HG03097 (cell line): Measurements from ENCODE around the gene CHID1.

ENCODE experiments used
- ATAC-seq: cut with Tn5 transposase; IDR thresholded peaks from one replicate; pipeline ENCODE4 v1.9.1; 2021; ENCODE audit not compliant: unreplicated experiment, low FRiP score

CHID1 gene

GRCh38 chr11:853682-854448 lies 56.7 kb downstream of the CHID1 start:
- no peak for ATAC-seq

- no peak for ATAC-seq
These were observed 57.8 kb downstream of the CHID1 start for GRCh38 chr11:852762-853161.

GRCh38 chr11:850775-851763 lies 59.5 kb downstream of the CHID1 start:
- ATAC-seq, result no peak

GRCh38 chr11:849951-850774 lies 60.4 kb downstream of the CHID1 start:
- no peak for ATAC-seq

GRCh38 chr11:849104-849824 lies 61.3 kb downstream of the CHID1 start:
- ATAC-seq, result no peak

GRCh38 chr11:848380-848931 lies 62.2 kb downstream of the CHID1 start:
- no peak for ATAC-seq

- no peak for ATAC-seq
These were observed 62.7 kb downstream of the CHID1 start for GRCh38 chr11:847876-848275.

- ATAC-seq, result no peak
These were observed 64.0 kb downstream of the CHID1 start for GRCh38 chr11:846496-847098.

GRCh38 chr11:845872-846495 lies 64.6 kb downstream of the CHID1 start:
- no peak for ATAC-seq

- ATAC-seq, result no peak
These were observed 65.6 kb downstream of the CHID1 start for GRCh38 chr11:844693-845644.

- ATAC-seq, result no peak
These were observed 66.6 kb downstream of the CHID1 start for GRCh38 chr11:843818-844692.

GRCh38 chr11:843086-843734 lies 67.4 kb downstream of the CHID1 start:
- no peak for ATAC-seq

GRCh38 chr11:842370-843002 lies 68.1 kb downstream of the CHID1 start, which contains the start of the genes POLR2L and TSPAN4:
POLR2L (minus strand) TSS chr11:842529; CDS start chr11:842508, 21 bp downstream.
TSPAN4 (plus strand) TSS chr11:842852; CDS start chr11:850305, 7,453 bp downstream.
- peak; percentile 49 for ATAC-seq

GRCh38 chr11:841981-842369 lies 68.6 kb downstream of the CHID1 start:
- peak; percentile 23 for ATAC-seq

GRCh38 chr11:839875-840617 lies 70.6 kb downstream of the CHID1 start:
- ATAC-seq, result no peak
